Sigmoid colon (tissue), 4 donors: ENCODE measurements around the gene TBL3.

Experiments
- EP300 ChIP-seq, 4 donors: sonication (generic); formaldehyde crosslinking; IDR thresholded peaks; one replicate each; pipeline ENCODE4 v1.6.1; 2017; ENCODE audit warnings: antibody characterized with exemption in 4 of 4
- POLR2A ChIP-seq, 2 donors: fragments of 450-650 bp; IDR thresholded peaks; one replicate each; pipeline ENCODE4 v1.6.1; 2016; ENCODE audit warnings: antibody characterized with exemption in 2 of 2, mild to moderate bottlenecking in 2 of 2, moderate library complexity in 2 of 2
- POLR2AphosphoS5 ChIP-seq, 4 donors: sonication (generic); formaldehyde crosslinking; IDR thresholded peaks; one replicate each; pipeline ENCODE4 v1.6.1; 2017; ENCODE audit warnings: antibody characterized with exemption in 4 of 4
- TF ChIP-seq, protein P1 (sequence below), 4 experiments: fragments of 450-650 bp in 3 of 4; fragments of 200-600 bp in 1 of 4; IDR thresholded peaks; one replicate each; pipeline ENCODE4 v1.5.1; 2016 to 2019; ENCODE audit warnings: antibody characterized with exemption in 4 of 4, mild to moderate bottlenecking in 3 of 4, moderate library complexity in 2 of 4

DNA sequence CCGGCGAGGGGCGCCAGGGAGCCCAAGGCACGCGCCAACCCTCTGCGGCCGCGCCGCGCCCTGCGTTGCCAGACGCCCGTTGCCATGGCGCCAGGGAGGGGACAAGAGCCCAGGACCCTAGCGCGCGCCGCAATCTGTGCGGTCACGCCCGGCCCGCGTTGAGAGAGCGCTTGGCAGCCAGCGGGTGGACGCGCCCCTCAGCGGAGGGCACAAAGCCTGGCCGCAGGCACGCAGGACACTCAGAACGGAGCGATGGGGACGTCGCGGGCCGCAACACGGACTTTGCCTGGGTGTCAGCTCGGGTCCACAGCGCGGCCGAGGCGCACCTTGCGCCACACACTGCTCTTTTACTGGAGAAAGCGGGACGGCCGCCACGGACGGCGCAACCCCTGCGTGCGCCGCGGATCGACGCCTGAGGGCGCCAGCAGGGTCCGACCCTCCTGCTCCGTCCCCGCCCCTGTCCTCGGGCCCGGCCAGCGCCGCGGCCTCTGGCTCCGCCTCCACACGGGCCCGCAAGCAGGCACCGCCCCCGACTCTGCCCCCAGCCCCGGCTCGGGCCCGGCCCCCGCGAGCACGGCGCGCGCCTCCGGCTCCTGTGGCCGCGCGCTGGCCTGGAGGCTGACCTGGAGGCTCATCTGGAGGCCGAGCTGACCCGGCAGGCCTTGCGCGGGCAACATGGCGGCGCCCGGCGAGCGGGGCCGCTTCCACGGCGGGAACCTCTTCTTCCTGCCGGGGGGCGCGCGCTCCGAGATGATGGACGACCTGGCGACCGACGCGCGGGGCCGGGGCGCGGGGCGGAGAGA lies 11.9 kb downstream of the TBL3 start, which contains the start of gene GFER:
- TF ChIP-seq, protein P1, sequence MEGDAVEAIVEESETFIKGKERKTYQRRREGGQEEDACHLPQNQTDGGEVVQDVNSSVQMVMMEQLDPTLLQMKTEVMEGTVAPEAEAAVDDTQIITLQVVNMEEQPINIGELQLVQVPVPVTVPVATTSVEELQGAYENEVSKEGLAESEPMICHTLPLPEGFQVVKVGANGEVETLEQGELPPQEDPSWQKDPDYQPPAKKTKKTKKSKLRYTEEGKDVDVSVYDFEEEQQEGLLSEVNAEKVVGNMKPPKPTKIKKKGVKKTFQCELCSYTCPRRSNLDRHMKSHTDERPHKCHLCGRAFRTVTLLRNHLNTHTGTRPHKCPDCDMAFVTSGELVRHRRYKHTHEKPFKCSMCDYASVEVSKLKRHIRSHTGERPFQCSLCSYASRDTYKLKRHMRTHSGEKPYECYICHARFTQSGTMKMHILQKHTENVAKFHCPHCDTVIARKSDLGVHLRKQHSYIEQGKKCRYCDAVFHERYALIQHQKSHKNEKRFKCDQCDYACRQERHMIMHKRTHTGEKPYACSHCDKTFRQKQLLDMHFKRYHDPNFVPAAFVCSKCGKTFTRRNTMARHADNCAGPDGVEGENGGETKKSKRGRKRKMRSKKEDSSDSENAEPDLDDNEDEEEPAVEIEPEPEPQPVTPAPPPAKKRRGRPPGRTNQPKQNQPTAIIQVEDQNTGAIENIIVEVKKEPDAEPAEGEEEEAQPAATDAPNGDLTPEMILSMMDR (IDR thresholded peaks at IDR 0.05): no peak
- TF ChIP-seq POLR2A (IDR thresholded peaks at IDR 0.05) (no peak), EP300 (IDR thresholded peaks at IDR 0.05) (no peak), POLR2AphosphoS5 (IDR thresholded peaks at IDR 0.05) (peak in 3 of 4 donors; percentile 29 to 51 (median 34))
